ENCODE measurements around the gene FAM89A.
"Not testable (repeated sequence)": the region's sequence is repeated elsewhere in the genome, so short reads cannot be mapped to it uniquely, and the experiment has no call there.

The FAM89A gene

DNA sequence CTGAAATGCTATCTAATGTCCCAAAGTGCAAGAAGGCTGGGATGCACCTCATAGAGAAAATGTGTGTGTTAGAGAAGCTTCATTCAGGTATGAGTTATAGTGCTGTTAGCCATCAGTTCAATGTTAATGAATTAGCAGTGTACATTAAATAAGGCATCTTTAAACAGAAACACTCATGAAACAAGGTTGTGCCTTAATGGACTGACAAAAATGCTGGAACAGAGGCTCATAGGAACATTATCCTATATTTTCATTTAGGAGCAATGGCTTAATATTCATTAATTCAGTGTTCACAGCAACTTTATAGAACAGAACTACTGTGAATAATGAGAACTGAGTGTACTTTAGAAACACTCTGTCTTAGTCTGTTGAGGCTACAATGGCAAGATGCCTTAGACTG lies 15.2 kb upstream of the FAM89A start:
- DNase-seq = no peak

- no peak for DNase-seq
These were observed 13.6 kb upstream of the FAM89A start for GRCh38 chr1:231053493-231054162.

- DNase-seq = no peak
These were observed 12.7 kb upstream of the FAM89A start for GRCh38 chr1:231052777-231053176.

GRCh38 chr1:231050932-231051331 lies 10.9 kb upstream of the FAM89A start:
- DNase-seq = not testable (repeated sequence)

GRCh38 chr1:231050395-231050794 lies 10.3 kb upstream of the FAM89A start:
- no peak for DNase-seq

- no peak for DNase-seq
These were observed 9.3 kb upstream of the FAM89A start for GRCh38 chr1:231049121-231049979.

DNA sequence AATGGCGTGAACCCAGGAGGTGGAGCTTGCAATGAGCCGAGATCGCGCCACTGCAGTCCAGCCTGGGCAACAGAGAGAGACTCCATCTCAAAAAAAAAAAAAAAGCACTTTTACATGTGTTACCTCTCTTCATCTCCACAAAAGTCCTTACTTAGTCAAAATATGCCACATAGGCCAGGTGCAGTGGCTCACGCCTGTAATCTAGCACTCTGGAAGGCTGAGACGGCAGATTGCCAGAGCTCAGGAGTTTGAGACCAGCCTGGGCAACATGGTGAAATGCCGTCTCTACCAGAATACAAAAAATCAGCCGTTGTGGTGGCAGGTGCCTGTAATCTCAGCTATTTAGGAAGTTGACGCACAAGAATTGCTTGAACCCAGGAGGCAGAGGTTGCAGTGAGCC lies 8.4 kb upstream of the FAM89A start:
- DNase-seq = not testable (repeated sequence)

DNA sequence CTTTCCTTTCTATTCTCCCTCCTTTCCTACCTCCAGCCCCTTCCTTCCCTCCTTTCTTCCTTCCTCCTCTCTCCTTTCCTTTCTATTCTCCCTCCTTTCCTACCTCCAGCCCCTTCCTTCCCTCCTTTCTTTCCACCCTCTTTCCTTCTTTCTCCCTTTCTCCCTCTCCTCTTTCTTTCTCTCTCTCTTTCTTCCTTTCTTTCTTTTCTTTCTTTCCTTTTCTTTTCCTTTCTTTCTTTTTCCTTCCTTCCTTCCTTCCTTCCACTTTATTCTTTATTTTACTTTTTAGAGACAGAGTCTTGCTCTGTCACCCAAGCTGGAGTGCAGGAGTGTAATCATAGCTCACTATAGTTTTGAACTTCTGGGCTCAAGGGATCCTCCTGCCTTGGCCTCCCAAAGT lies 7.5 kb upstream of the FAM89A start:
- DNase-seq = not testable (repeated sequence)

GRCh38 chr1:231046730-231047395 lies 6.8 kb upstream of the FAM89A start:
- no peak for DNase-seq

DNA sequence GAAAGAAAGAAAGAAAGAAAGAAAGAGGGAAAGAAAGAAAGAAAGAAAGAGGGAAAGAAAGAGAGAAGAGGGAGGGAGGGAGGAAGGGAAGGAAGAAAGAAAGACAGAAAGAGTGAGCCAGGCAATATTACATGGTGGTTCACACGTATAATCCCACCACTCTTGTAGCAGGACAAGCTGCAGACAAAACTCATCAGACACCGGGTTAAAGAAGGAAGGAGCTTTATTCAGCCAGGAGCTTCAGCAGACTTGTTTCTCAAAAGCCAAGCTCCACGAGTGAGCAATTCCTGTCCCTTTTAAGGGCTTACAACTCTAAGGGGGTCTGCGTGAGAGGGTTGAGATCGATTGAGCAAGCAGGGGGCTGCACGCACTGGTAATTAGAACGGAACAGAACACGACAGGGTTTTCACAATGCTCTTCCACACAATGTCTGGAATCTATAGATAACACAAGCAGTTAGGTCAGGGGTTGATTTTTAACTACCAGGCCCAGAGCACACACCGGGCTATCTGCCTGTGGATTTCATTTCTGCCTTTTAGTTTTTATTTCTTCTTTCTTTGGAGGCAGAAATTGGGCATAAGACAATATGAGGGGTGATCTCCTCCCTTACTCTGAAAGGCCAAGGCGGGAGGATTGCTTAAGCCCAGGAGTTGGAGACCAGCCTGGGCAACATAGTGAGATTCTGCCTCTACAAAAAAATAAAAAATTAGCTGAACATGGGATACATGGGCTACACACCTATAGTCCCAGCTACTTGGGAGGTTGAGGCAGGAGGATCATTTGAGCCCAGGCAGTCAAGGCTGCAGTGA lies 6.1 kb upstream of the FAM89A start:
- DNase-seq = not testable (repeated sequence)

GRCh38 chr1:231045286-231045685 lies 5.2 kb upstream of the FAM89A start:
- no peak for DNase-seq

GRCh38 chr1:231044588-231044987 lies 4.5 kb upstream of the FAM89A start:
- DNase-seq = no peak

- no peak for DNase-seq
These were observed 1.7 kb upstream of the FAM89A start for GRCh38 chr1:231041719-231042261.

- no peak for DNase-seq
These were observed 1.0 kb upstream of the FAM89A start for GRCh38 chr1:231040800-231041718.

DNA sequence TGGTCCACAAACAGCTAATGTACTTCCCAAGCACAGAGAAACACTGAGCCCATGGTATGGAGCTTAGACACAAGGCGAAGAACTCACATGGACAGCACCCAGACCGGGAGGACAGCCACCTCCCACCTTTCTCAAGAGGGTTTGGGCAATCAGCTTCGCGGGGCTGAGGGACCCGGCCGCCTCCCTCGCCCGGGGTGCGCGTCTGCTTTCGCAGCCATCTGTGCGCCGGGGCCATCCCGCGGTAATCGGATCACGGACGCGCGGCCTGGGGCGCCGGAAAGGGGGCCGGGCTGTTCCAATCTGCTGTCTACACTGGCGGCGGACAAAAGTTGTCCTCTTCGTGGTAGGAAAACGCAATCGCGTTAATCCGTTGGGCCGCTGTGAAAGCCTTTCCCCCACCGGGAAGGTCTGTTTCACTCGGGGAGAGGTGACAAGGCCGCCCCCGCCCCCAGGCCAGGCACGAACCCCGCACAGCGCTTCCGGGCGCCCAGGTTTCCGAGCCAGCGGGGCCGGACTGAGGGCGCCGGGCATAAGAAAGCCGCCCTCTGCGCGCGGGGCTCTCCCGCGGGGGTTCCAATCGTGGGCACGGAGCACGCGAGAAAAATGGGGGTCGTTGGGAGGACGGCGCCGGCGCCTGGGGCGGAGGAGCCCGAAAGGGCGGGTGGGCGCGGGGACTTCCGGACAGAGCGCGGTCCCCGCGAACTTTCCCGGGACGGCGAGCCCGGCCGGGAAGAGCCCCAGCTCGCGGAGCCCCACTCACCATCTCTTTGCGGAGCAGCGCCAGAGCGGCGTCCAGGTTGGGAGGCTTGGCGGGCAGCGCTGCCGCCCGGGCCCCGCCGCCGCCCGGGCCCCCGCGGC lies 664 bp downstream of the FAM89A start:
- peak; percentile 72 for DNase-seq

- no peak for DNase-seq
These were observed 2.2 kb downstream of the FAM89A start for GRCh38 chr1:231037585-231038517.

- DNase-seq = no peak
These were observed 3.6 kb downstream of the FAM89A start for GRCh38 chr1:231036416-231036815.

GRCh38 chr1:231035799-231036198 lies 4.3 kb downstream of the FAM89A start:
- DNase-seq = no peak

- DNase-seq = no peak
These were observed 7.1 kb downstream of the FAM89A start for GRCh38 chr1:231032963-231033362.

Data from activated CD8-positive, alpha-beta memory T cell treated with anti-CD3 and anti-CD28 coated beads, Interleukin-2, amount 50 U/mL, for 48 hours (primary cell).